Uterus (tissue), 2 donors: ENCODE results near the gene SCAPER.
"Not testable (repeated sequence)": the region's sequence is repeated elsewhere in the genome, so short reads cannot be mapped to it uniquely, and the experiment has no call there.

Experiments used
- POLR2A ChIP-seq, 2 donors: fragments of 450-650 bp; IDR thresholded peaks; one replicate each; pipeline ENCODE4 v1.6.1; 2016; ENCODE audit warnings: antibody characterized with exemption in 2 of 2, mild to moderate bottlenecking in 1 of 2, moderate library complexity in 1 of 2
- TF ChIP-seq, protein P1 (sequence below), 4 experiments: fragments of 200-600 bp in 2 of 4; fragments of 450-650 bp in 2 of 4; sonication (generic) in 2 of 4; IDR thresholded peaks; one replicate each; pipeline ENCODE4 v1.5.1; 2016 to 2019; ENCODE audit warnings: antibody characterized with exemption in 4 of 4, mild to moderate bottlenecking in 2 of 4, moderate library complexity in 1 of 4

- TF ChIP-seq, protein P1, sequence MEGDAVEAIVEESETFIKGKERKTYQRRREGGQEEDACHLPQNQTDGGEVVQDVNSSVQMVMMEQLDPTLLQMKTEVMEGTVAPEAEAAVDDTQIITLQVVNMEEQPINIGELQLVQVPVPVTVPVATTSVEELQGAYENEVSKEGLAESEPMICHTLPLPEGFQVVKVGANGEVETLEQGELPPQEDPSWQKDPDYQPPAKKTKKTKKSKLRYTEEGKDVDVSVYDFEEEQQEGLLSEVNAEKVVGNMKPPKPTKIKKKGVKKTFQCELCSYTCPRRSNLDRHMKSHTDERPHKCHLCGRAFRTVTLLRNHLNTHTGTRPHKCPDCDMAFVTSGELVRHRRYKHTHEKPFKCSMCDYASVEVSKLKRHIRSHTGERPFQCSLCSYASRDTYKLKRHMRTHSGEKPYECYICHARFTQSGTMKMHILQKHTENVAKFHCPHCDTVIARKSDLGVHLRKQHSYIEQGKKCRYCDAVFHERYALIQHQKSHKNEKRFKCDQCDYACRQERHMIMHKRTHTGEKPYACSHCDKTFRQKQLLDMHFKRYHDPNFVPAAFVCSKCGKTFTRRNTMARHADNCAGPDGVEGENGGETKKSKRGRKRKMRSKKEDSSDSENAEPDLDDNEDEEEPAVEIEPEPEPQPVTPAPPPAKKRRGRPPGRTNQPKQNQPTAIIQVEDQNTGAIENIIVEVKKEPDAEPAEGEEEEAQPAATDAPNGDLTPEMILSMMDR (IDR thresholded peaks at IDR 0.05): not testable (repeated sequence)
- TF ChIP-seq POLR2A (IDR thresholded peaks at IDR 0.05): not testable (repeated sequence)
These were observed 472.1 kb downstream of the SCAPER start for GRCh38 chr15:76433036-76433435.
